ENCODE measurements around the gene GPBP1L1. TPM values are rescaled to one million over a fixed set of nuclear protein-coding genes. Genes with fewer than 3 reads are reported as not detected.

GPBP1L1 gene
- total RNA-seq, 1 experiment from 2014 or later: 110 TPM

DNA sequence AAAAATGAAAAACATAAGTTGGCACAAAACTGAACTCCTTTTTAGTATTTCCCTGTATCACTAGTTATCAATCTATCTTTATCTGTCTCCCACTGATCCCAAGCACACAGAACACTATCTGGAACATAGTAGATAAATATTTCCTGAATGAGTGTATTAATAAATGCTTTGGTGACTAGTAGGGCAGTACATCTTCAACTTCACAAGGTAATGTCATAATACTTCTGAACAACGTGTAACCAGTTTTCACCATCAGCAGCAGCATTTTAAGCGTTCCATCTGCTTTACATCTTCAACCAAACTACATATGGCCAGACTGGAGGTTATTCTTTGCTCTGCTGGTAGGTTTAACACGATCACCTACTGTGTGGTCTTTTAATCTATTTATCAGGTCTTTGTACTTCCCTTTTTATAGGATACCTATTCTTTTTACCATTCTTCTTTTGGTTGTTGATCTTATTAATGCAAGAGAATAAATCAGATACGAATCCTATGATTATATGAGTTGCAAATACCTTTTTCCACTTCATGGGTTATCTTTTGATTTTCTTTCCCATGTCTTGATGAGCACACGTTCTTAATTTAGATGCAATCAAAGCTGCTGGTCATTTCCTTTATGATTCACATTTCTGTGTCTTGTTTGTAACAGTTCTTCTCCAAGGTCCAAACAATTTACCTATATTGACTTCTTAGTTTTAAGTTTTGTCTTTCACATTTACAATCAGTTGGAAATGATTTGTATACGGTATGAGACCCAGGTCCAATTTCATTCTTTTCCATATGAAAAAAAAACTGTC, 16.3 kb downstream of the GPBP1L1 start:
- ChIA-PET RAD21 (ENCODE audit: low non-redundant PET in 1 of 2, low total read pairs in 2 of 2, uncharacterized antibody in 2 of 2, unreplicated experiment in 2 of 2) (no interaction called here), CTCF (no interaction called here), POLR2A (no interaction called here)
- TF ChIP-seq YY1 (IDR thresholded peaks at IDR 0.05; ENCODE audit: extremely low read depth, insufficient replicate concordance, low read depth, low read length): no peak
- TF ChIP-seq, protein P1, sequence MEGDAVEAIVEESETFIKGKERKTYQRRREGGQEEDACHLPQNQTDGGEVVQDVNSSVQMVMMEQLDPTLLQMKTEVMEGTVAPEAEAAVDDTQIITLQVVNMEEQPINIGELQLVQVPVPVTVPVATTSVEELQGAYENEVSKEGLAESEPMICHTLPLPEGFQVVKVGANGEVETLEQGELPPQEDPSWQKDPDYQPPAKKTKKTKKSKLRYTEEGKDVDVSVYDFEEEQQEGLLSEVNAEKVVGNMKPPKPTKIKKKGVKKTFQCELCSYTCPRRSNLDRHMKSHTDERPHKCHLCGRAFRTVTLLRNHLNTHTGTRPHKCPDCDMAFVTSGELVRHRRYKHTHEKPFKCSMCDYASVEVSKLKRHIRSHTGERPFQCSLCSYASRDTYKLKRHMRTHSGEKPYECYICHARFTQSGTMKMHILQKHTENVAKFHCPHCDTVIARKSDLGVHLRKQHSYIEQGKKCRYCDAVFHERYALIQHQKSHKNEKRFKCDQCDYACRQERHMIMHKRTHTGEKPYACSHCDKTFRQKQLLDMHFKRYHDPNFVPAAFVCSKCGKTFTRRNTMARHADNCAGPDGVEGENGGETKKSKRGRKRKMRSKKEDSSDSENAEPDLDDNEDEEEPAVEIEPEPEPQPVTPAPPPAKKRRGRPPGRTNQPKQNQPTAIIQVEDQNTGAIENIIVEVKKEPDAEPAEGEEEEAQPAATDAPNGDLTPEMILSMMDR (IDR thresholded peaks at IDR 0.05 in 2 of 3, conservative IDR thresholded peaks at IDR 0.05 in 1 of 3; ENCODE audit: borderline replicate concordance in 1 of 3, insufficient read depth in 1 of 3, low read depth in 2 of 3, low read length in 2 of 3): no peak
- no peak for TF ChIP-seq SP1 (IDR thresholded peaks at IDR 0.05; ENCODE audit: low read depth)
- no peak for TF ChIP-seq EGR1 (IDR thresholded peaks at IDR 0.05; ENCODE audit: low read depth)
- TF ChIP-seq EZH2 (IDR thresholded peaks at IDR 0.05): no peak
- no peak for TF ChIP-seq JUND (IDR thresholded peaks at IDR 0.05)
- no peak for TF ChIP-seq ELF1 (IDR thresholded peaks at IDR 0.05; ENCODE audit: borderline replicate concordance, low read depth)
- TF ChIP-seq, protein P2, sequence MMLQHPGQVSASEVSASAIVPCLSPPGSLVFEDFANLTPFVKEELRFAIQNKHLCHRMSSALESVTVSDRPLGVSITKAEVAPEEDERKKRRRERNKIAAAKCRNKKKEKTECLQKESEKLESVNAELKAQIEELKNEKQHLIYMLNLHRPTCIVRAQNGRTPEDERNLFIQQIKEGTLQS (IDR thresholded peaks at IDR 0.05): no peak
- no peak for TF ChIP-seq SIN3A (IDR thresholded peaks at IDR 0.05; ENCODE audit: low read depth)
- no peak for TF ChIP-seq POLR2A (IDR thresholded peaks at IDR 0.05; ENCODE audit: borderline replicate concordance, extremely low read depth, insufficient read depth, insufficient read length)
- no peak for TF ChIP-seq SRF (IDR thresholded peaks at IDR 0.05; ENCODE audit: low read depth)
- no peak for TF ChIP-seq ZFX (IDR thresholded peaks at IDR 0.05)
- TF ChIP-seq, protein P3, sequence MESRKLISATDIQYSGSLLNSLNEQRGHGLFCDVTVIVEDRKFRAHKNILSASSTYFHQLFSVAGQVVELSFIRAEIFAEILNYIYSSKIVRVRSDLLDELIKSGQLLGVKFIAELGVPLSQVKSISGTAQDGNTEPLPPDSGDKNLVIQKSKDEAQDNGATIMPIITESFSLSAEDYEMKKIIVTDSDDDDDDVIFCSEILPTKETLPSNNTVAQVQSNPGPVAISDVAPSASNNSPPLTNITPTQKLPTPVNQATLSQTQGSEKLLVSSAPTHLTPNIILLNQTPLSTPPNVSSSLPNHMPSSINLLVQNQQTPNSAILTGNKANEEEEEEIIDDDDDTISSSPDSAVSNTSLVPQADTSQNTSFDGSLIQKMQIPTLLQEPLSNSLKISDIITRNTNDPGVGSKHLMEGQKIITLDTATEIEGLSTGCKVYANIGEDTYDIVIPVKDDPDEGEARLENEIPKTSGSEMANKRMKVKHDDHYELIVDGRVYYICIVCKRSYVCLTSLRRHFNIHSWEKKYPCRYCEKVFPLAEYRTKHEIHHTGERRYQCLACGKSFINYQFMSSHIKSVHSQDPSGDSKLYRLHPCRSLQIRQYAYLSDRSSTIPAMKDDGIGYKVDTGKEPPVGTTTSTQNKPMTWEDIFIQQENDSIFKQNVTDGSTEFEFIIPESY (IDR thresholded peaks at IDR 0.05; ENCODE audit: extremely low read depth, insufficient replicate concordance, low read length): no peak
- TF ChIP-seq ZNF274 (IDR thresholded peaks at IDR 0.05; ENCODE audit: low read depth, low read length): no peak
- TF ChIP-seq TCF7L2 (IDR thresholded peaks at IDR 0.05; ENCODE audit: borderline replicate concordance, extremely low read depth, insufficient read depth, insufficient read length): no peak
- TF ChIP-seq CBX3 (IDR thresholded peaks at IDR 0.05; ENCODE audit: low read depth): no peak
- Histone ChIP-seq H3K4me1 (ENCODE audit: control insufficient read depth in 1 of 2, insufficient read depth in 2 of 2, low read length in 2 of 2) (no peaks in the 10 kb centered on the region), H3K79me2 (ENCODE audit: insufficient read depth, low read length) (peaks cover 99% of the 10 kb centered on the region), H2AFZ (ENCODE audit: low read depth, low read length, poor library complexity, severe bottlenecking) (no peak overlapping the region), H3K27me3 (ENCODE audit: insufficient read depth, low read length) (no peaks in the 10 kb centered on the region), H3K4me3 (replicated peaks in 1 of 2; ENCODE audit: low read depth in 1 of 2, low read length in 2 of 2) (no peak overlapping the region), H3K9me3 (ENCODE audit: control insufficient read depth in 1 of 2, insufficient read depth in 1 of 2, low read depth in 1 of 2, low read length in 2 of 2) (no peaks in the 10 kb centered on the region), H4K20me1 (ENCODE audit: insufficient read depth) (peaks cover 12% of the 10 kb centered on the region), H3K36me3 (ENCODE audit: control insufficient read depth in 1 of 2, insufficient read depth in 2 of 2, low read length in 2 of 2) (0 out of 4 replicates have a peak, but pooled peaks cover 0 to 7% of the 10 kb centered on the region in 2 experiments), H3K9me2 (ENCODE audit: insufficient read depth) (no peaks in the 10 kb centered on the region), H3K4me2 (ENCODE audit: low read length) (no peak overlapping the region), H3K9ac (ENCODE audit: low read length) (no peak overlapping the region), H3K27ac (ENCODE audit: low read depth, low read length) (no peak overlapping the region)
- no peak for ATAC-seq
- no peak for DNase-seq (ENCODE audit: low read depth, low spot score)
- intact Hi-C loops (cut with micrococcal nuclease): no loop called here
- BruUV-seq (replicated peaks): no TSS peak

All from HCT116 (cell line).